Ishikawa (cell line): ENCODE measurements around the gene DHDDS.

ENCODE experiments used
- CEBPB ChIP-seq: IDR thresholded peaks from 2 replicates; pipeline ENCODE4 v1.6.1; 2012
- CREB1 ChIP-seq: IDR thresholded peaks from 2 replicates; pipeline ENCODE4 v1.6.1; 2012; ENCODE audit warnings: low read depth
- EGR1 ChIP-seq: IDR thresholded peaks from 2 replicates; pipeline ENCODE4 v1.6.1; 2012
- EP300 ChIP-seq: IDR thresholded peaks from 2 replicates; pipeline ENCODE4 v1.6.1; 2012; ENCODE audit warnings: borderline replicate concordance
- FOXM1 ChIP-seq: IDR thresholded peaks from 2 replicates; pipeline ENCODE4 v1.6.1; 2012; ENCODE audit warnings: low read depth, borderline replicate concordance
- NFIC ChIP-seq: IDR thresholded peaks from 2 replicates; pipeline ENCODE4 v1.6.1; 2012
- RAD21 ChIP-seq: IDR thresholded peaks from 2 replicates; pipeline ENCODE4 v1.6.1; 2012; ENCODE audit warnings: low read depth
- TAF1 ChIP-seq: IDR thresholded peaks from 2 replicates; pipeline ENCODE4 v1.6.1; 2012; ENCODE audit warnings: low read depth, mild to moderate bottlenecking
- TCF12 ChIP-seq: IDR thresholded peaks from 2 replicates; pipeline ENCODE4 v1.6.1; 2012; ENCODE audit warnings: low read depth
- TEAD4 ChIP-seq: IDR thresholded peaks from 2 replicates; pipeline ENCODE4 v1.6.1; 2012
- YY1 ChIP-seq: IDR thresholded peaks from 2 replicates; pipeline ENCODE4 v1.6.1; 2012; ENCODE audit warnings: low read depth
- ZBTB7A ChIP-seq: IDR thresholded peaks from 2 replicates; pipeline ENCODE4 v1.6.1; 2012; ENCODE audit warnings: low read depth
- TF ChIP-seq, protein P1 (sequence below): IDR thresholded peaks from 2 replicates; pipeline ENCODE4 v1.6.1; 2012
- TF ChIP-seq, protein P2 (sequence below): IDR thresholded peaks from 2 replicates; pipeline ENCODE4 v1.6.1; 2012
- TF ChIP-seq, protein P3 (sequence below): IDR thresholded peaks from 2 replicates; pipeline ENCODE4 v1.6.1; 2012; ENCODE audit warnings: low read depth, mild to moderate bottlenecking

The DHDDS gene

DNA sequence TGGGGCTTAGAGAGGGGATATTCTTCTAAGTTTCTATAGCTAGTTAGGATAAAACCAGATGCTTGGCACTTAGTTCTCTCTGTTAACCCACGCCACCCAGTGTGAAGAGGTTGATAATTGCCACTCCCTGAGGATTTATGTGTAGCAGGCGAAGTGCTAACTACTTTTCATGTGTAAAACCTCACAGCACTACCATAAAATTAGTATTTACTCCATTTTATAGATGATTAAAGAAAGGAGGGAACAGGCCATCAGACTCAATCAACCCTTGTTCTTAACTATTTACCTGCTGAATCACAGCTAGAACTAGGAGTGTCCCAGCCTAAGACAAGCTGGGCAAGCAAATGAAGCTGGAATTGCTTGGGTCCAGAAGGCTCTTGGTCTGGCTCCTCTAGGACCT lies 12.6 kb upstream of the DHDDS start:
- no peak for TF ChIP-seq CEBPB
- no peak for TF ChIP-seq CREB1
- TF ChIP-seq, protein P1, sequence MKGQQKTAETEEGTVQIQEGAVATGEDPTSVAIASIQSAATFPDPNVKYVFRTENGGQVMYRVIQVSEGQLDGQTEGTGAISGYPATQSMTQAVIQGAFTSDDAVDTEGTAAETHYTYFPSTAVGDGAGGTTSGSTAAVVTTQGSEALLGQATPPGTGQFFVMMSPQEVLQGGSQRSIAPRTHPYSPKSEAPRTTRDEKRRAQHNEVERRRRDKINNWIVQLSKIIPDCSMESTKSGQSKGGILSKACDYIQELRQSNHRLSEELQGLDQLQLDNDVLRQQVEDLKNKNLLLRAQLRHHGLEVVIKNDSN = no peak
- no peak for TF ChIP-seq RAD21
- no peak for TF ChIP-seq ZBTB7A
- no peak for TF ChIP-seq EGR1

DNA sequence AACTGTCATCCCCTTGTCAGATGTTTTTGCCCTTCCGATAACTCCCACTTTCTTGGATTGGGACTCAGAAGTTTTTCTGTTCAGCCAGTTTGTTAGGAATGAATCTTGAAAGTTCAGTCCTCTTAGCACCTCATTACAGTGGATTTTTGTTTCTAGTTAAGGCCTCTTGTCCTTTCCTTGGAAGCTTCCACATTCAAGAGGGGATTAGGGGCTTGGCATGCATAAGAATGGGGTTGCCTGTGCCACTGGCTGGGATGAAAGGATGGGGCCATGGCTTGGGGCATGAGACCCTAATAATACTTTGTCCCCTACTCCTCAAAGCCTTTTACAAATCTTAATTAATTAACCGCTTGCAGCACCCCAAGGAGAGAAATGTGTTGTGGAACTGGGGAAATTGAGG lies 2.4 kb upstream of the DHDDS start:
- TF ChIP-seq, protein P2, sequence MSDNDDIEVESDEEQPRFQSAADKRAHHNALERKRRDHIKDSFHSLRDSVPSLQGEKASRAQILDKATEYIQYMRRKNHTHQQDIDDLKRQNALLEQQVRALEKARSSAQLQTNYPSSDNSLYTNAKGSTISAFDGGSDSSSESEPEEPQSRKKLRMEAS = no peak
- TF ChIP-seq ZBTB7A (no peak), EGR1 (no peak), RAD21 (no peak), YY1 (no peak), CREB1 (no peak)

DNA sequence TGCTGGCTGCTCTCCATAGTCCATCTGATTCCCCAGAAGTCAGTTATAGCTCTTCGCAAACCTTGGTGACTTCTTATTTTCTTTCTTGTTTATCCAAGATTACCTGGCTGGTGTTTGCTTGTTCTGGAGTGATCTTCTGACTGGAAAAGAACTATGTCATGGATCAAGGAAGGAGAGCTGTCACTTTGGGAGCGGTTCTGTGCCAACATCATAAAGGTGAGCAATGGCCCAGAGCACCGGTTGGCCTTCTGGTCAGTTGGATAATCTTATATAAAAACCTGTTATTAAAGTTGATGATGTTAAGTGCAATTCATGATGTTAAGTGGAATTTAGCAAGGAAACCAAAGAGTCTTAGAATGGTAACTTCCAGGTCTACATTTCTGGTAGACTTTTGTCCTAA lies 672 bp downstream of the DHDDS start:
- no peak for TF ChIP-seq TCF12
- TF ChIP-seq, protein P1 = no peak
- no peak for TF ChIP-seq EGR1
- TF ChIP-seq CREB1 = no peak
- TF ChIP-seq RAD21 = no peak
- no peak for TF ChIP-seq ZBTB7A
- TF ChIP-seq TAF1 = no peak
- TF ChIP-seq, protein P3, sequence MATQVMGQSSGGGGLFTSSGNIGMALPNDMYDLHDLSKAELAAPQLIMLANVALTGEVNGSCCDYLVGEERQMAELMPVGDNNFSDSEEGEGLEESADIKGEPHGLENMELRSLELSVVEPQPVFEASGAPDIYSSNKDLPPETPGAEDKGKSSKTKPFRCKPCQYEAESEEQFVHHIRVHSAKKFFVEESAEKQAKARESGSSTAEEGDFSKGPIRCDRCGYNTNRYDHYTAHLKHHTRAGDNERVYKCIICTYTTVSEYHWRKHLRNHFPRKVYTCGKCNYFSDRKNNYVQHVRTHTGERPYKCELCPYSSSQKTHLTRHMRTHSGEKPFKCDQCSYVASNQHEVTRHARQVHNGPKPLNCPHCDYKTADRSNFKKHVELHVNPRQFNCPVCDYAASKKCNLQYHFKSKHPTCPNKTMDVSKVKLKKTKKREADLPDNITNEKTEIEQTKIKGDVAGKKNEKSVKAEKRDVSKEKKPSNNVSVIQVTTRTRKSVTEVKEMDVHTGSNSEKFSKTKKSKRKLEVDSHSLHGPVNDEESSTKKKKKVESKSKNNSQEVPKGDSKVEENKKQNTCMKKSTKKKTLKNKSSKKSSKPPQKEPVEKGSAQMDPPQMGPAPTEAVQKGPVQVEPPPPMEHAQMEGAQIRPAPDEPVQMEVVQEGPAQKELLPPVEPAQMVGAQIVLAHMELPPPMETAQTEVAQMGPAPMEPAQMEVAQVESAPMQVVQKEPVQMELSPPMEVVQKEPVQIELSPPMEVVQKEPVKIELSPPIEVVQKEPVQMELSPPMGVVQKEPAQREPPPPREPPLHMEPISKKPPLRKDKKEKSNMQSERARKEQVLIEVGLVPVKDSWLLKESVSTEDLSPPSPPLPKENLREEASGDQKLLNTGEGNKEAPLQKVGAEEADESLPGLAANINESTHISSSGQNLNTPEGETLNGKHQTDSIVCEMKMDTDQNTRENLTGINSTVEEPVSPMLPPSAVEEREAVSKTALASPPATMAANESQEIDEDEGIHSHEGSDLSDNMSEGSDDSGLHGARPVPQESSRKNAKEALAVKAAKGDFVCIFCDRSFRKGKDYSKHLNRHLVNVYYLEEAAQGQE = no peak
- TF ChIP-seq FOXM1 = no peak
- TF ChIP-seq CEBPB = no peak

DNA sequence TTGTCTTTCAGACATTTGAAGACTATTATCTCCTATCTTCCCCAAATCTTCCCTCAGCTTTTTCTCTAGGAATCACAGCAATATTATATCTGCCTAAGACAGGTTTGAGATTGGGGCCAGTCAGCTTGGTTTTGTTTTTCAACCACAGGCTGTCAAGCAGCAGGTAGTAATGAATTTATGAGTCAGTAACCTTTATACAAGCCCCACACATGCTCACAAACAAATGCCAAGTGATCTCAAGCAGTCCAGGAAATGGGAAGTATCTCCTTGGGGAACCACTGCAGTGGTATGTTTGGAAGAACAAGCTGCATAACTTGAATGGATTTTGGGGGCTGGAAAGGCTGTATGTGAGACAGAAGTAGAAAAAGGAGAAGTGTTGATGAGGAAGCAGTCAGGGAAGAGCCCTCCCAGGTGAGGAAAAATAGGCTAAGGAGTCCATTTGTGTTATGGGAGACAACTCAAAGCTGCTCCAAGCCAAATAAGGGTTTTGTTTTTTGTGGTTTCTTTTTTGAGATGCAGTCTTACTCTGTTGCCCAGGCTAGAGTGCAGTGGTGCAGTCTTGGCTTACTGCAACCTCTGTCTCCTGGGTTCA lies 2.1 kb downstream of the DHDDS start:
- TF ChIP-seq, protein P1 = no peak
- TF ChIP-seq TAF1 = no peak
- no peak for TF ChIP-seq TCF12
- no peak for TF ChIP-seq TEAD4
- no peak for TF ChIP-seq FOXM1
- no peak for TF ChIP-seq CREB1
- no peak for TF ChIP-seq NFIC
- no peak for TF ChIP-seq CEBPB
- no peak for TF ChIP-seq ZBTB7A

DNA sequence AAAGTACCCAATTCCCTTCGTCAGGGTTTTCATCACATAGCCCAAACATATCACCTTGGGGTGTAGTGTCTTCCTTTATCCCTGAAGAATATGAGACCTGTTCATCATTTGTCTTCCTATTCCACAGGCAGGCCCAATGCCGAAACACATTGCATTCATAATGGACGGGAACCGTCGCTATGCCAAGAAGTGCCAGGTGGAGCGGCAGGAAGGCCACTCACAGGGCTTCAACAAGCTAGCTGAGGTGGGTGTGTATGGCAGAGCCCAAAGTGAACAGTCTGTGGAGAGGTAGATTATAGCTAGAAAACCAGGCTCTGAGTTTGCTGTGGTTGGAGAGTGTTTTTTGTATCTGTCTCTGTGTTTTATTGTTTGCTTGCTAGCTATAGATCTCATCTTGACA lies 5.9 kb downstream of the DHDDS start:
- no peak for TF ChIP-seq TEAD4
- TF ChIP-seq CEBPB = no peak
- no peak for TF ChIP-seq EGR1
- TF ChIP-seq, protein P1 = no peak
- no peak for TF ChIP-seq YY1
- no peak for TF ChIP-seq TAF1
- no peak for TF ChIP-seq ZBTB7A
- TF ChIP-seq, protein P2 = no peak
- TF ChIP-seq RAD21 = no peak
- TF ChIP-seq TCF12 = no peak
- TF ChIP-seq FOXM1 = no peak
- TF ChIP-seq NFIC = no peak
- TF ChIP-seq, protein P3 = no peak
- TF ChIP-seq CREB1 = no peak
- no peak for TF ChIP-seq EP300

DNA sequence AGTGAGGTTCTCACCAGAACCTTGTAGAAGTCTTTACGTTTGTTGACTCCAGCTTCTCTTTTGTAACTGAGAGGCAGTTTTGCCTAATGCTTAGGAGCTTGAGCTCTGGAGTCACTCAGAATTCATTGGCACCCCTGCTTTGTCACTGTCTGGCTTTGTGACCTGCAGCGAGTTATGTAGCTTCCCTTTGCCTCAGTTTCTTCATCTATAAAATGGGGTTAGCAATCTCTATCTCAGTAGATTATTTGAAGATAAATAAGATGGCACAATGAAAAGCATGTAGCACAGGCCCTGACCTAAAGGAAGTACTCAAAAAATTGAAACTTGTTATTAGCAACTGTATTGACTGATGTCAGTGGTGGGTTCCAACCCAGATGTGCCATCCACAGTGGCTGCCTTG lies 8.1 kb downstream of the DHDDS start:
- TF ChIP-seq, protein P3 = no peak
- TF ChIP-seq YY1 = no peak
- TF ChIP-seq CEBPB = no peak
- TF ChIP-seq EP300 = no peak
- TF ChIP-seq, protein P2 = no peak
- TF ChIP-seq NFIC = no peak
- TF ChIP-seq, protein P1 = no peak
- TF ChIP-seq EGR1 = no peak
- TF ChIP-seq TAF1 = no peak
- TF ChIP-seq TEAD4 = no peak
- no peak for TF ChIP-seq CREB1
- no peak for TF ChIP-seq ZBTB7A
- TF ChIP-seq RAD21 = no peak
- no peak for TF ChIP-seq TCF12
- TF ChIP-seq FOXM1 = no peak
